GM12873 (cell line): ENCODE data around the gene DISP2.

Source experiments
- TF ChIP-seq, protein P1 (sequence below): IDR thresholded peaks from 2 replicates; pipeline ENCODE4 v1.5.1; 2012; ENCODE audit warnings: low read depth, mild to moderate bottlenecking, moderate library complexity, low read length, control low read depth; ENCODE audit not compliant: insufficient read depth; ENCODE audit errors: missing control alignments

The DISP2 gene

DNA sequence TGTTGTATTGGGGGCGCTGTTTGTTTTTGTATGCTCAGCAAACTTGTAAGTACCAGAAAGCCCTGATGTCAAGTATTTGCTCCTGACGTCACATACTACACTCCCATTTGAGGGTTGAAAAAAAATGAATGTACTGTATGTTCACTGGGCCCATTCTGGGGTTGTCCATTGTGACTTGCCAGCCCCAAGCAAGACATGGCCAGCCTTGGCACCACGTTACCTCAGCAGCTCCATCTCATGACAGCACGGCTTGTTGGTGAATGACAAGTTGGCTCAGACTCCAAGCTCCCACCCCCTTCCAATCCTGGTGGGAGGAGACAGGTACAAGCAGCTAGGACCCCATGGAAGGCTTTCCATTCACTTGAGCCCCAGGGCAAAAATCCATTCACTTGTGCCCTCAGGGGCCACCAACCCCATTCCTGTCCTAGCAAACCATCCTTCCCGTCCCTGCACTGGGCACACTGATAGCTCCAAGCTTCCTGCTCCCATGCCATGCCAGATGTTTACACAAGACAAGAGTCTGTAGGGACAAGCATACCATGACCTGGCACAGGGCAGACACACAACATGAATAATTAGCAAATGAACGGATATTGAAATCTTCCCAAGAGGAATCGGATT, 5.6 kb upstream of the DISP2 start:
- TF ChIP-seq, protein P1, sequence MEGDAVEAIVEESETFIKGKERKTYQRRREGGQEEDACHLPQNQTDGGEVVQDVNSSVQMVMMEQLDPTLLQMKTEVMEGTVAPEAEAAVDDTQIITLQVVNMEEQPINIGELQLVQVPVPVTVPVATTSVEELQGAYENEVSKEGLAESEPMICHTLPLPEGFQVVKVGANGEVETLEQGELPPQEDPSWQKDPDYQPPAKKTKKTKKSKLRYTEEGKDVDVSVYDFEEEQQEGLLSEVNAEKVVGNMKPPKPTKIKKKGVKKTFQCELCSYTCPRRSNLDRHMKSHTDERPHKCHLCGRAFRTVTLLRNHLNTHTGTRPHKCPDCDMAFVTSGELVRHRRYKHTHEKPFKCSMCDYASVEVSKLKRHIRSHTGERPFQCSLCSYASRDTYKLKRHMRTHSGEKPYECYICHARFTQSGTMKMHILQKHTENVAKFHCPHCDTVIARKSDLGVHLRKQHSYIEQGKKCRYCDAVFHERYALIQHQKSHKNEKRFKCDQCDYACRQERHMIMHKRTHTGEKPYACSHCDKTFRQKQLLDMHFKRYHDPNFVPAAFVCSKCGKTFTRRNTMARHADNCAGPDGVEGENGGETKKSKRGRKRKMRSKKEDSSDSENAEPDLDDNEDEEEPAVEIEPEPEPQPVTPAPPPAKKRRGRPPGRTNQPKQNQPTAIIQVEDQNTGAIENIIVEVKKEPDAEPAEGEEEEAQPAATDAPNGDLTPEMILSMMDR, result no peak

DNA sequence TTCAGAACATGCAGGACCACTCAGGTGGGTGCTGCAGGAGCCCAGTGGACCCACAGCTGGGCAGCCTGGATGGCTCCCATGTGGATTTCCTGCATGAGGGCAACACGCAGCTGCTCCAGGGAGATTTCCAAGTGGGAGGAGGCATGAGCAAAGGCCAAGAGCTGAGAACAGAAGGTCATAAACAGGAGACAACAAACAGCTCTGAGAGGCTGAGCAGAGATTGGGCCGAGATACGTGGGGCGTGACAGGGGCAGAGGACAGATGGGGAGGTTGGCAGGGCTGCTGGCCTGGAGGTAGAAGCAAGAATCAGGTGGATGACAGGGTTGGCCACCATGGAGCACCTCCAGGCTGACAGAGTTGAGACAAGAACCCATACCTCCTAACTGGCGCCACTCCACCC, 4.3 kb upstream of the DISP2 start:
- TF ChIP-seq, protein P1, result no peak

DNA sequence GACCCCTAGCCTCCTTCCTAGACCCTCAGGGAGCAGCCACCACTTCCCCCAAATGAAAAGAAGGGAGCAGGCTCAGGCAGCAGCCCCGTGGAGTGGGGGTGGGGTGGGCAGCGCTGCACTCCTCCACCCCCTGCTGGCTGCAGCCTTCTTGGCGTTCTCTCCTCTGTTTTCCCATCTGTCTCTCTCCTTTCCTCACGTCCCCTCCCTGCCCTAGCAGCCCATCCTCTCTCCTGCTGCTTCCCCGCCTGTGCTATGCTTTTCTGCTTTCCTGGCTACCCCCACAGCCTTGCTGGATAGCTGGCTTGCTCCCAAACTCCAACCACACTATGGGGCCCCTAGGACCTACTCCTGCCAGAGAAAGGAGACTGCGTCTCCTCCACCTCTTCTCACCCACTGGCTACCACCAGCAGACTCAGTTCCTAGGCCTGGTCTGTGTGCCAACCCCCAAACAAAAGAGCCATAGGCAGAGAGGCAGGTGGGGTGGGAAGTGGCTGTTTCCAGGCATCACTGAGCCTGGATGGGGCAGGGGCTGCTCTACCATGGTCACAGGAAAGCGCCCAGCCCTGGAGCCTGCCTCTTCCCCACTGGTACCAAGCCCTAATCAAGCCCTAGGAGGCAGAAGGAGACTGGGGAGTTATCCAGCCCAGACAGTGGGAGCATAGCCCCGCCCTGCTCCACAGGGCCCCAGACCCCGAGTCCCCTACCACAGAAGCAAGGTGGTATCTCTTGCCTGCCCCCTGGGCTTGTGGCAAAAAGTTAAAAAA, 3.4 kb upstream of the DISP2 start:
- TF ChIP-seq, protein P1, result peak; percentile 40

DNA sequence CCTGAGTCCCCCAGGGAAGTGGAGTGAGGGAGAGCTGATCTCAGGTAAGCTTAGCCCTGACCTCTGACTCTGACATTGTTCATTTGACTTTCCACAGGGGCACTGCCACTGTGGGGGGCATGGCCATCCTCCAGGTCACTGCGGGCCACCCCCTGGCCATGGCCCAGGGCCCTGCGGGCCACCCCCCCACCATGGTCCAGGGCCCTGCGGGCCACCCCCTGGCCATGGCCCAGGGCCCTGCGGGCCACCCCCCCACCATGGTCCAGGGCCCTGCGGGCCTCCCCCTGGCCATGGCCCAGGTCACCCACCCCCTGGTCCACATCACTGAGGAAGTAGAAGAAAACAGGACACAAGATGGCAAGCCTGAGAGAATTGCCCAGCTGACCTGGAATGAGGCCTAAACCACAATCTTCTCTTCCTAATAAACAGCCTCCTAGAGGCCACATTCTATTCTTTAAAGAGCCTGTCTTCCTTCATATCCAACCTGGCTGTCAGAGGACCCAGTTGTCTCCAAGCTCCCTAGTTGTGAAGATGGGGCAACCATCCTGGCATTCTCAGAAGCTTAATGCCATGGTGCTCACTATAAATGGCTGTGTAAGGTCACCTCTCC, 1.9 kb upstream of the DISP2 start:
- TF ChIP-seq, protein P1, result no peak

DNA sequence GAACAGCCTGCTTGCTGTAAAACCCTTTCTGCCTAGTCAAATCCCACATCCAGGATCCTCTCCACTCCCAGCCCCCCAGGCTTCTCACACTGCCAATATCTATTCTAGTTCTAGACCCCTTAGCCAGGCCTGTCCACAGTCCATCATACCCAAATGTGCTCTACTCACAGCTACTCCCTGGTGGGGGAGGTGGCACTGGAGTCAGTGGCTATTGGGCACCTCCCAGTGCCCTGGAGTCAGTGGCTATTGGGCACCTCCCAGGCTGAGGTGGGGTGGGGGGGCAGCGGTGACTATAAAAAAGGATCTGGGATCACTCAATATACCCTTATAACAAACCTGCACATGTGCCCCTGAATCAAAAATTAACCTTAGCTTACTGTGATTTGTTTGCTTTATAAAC, 773 bp upstream of the DISP2 start:
- TF ChIP-seq, protein P1, result no peak

DNA sequence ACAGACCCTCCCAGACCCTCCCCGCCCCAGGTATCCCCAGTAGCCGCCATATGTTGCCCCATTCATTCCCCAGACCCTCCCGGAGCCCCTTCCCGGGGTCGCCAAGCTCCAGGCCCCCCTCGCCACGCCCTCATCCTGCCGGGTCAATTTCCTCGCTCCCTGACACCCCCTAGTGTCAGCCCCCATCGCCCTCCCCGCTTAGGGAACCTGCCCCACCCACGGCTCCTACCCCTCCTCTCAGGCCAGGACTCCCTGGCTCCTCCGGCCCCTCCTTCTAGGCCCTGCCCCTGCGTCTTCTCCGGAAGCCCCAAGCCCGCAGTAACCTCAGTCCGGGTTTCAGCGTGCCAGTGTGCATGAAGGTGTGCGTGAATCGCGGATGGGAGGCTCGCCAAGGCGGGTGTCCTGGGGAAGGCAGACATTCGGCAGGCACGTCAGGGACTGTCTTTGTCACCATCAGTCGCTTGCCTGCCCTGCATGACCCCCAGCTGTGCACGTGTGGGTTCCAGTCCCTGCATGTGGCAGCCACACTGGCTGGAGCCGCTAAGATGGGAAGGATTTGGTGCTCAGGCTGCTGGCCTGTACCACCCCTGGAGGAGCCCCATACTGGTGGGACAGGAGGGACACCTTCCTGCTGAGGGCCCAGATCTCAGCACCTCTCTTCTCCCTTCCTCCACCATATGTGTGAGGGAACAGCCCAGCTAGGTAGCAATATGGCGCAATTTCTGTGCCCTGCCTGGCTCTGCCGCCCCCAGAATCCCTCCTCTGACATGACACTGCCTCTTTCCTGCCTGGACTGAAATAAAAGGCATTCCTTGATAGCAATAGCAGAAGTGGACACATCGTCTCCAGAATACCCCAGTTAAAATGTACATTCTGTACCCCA, 693 bp downstream of the DISP2 start:
- TF ChIP-seq, protein P1, result peak; percentile 11

DNA sequence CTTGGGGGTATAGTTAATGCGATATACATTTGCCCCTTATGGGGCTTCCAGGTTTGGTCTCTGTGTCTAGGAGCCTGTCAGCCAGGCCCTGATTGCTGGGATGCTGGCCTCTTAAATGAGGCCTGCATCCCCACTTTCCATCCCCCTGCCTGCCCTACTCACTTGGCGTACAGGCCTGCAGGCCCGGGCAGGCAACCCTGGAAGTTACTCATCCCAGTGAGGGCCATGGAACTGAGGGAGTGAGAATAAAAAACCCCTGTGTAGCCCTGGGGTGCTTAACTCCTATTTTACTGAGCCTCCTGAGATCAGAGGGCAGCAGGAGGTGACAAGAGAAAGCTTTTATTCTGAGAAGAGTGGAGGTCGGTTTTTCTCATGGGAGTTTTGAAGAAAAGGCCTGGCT, 2.0 kb downstream of the DISP2 start:
- TF ChIP-seq, protein P1, result no peak
